ENCODE data around the gene SCAPER. TPM values are rescaled to one million over a fixed set of nuclear protein-coding genes. Genes with fewer than 3 reads are reported as not detected.

SCAPER gene
- polyA plus RNA-seq, 2 of the 4 experiments (the other 2 are of a cell fraction): 4.9 to 5.5 TPM

DNA sequence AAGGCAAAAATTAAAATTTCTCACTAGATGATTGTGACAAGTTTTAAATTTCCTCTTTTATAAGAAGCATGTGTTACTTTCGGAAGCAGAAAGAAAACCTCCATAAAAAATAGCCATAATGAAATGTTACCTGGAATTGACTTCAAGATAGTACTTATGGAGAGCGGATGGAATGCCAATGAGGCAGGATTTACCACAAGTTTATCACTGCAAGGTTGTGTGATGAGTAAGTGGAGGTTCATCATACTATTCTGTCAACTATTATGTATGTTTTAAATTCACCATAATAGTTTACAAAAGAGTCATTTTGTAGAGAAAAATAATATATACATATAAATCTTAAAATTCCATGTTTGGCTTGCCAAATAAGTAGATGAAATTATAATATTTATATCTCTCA lies 230.3 kb downstream of the SCAPER start:
- FAIRE-seq: no peak
- H3K9me3 ChIP-seq: no peaks in the 10 kb centered on the region
- CTCF ChIA-PET: no interaction called here
- WGBS (ENCODE audit: missing lambda C conversion rate): 91% methylated on average over 2 of the region's 2 CpGs
- POLR2A ChIA-PET: no interaction called here
- no peak for TF ChIP-seq CBX2 (IDR thresholded peaks at IDR 0.05; ENCODE audit: borderline replicate concordance, low read depth)
- TF ChIP-seq, protein P1, sequence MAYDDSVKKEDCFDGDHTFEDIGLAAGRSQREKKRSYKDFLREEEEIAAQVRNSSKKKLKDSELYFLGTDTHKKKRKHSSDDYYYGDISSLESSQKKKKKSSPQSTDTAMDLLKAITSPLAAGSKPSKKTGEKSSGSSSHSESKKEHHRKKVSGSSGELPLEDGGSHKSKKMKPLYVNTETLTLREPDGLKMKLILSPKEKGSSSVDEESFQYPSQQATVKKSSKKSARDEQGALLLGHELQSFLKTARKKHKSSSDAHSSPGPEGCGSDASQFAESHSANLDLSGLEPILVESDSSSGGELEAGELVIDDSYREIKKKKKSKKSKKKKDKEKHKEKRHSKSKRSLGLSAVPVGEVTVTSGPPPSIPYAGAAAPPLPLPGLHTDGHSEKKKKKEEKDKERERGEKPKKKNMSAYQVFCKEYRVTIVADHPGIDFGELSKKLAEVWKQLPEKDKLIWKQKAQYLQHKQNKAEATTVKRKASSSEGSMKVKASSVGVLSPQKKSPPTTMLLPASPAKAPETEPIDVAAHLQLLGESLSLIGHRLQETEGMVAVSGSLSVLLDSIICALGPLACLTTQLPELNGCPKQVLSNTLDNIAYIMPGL (CRISPR knock-in tag; IDR thresholded peaks at IDR 0.05; ENCODE audit: borderline replicate concordance): no peak
- TF ChIP-seq SMC3 (IDR thresholded peaks at IDR 0.05): no peak
- TF ChIP-seq POLR2AphosphoS2 (conservative IDR thresholded peaks at IDR 0.05; ENCODE audit: low read length): no peak
- TF ChIP-seq MAZ (IDR thresholded peaks at IDR 0.05; ENCODE audit: borderline replicate concordance, low read depth, low read length): no peak
- TF ChIP-seq, protein P2, sequence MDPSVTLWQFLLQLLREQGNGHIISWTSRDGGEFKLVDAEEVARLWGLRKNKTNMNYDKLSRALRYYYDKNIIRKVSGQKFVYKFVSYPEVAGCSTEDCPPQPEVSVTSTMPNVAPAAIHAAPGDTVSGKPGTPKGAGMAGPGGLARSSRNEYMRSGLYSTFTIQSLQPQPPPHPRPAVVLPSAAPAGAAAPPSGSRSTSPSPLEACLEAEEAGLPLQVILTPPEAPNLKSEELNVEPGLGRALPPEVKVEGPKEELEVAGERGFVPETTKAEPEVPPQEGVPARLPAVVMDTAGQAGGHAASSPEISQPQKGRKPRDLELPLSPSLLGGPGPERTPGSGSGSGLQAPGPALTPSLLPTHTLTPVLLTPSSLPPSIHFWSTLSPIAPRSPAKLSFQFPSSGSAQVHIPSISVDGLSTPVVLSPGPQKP (IDR thresholded peaks at IDR 0.05; ENCODE audit: low read depth, low read length): no peak
- no peak for TF ChIP-seq FOSL2 (IDR thresholded peaks at IDR 0.05)
- TF ChIP-seq FOSL2 (CRISPR knock-in tag; IDR thresholded peaks at IDR 0.05): no peak
- no peak for TF ChIP-seq GATA3 (IDR thresholded peaks at IDR 0.05; ENCODE audit: borderline replicate concordance)
- TF ChIP-seq, protein P3, sequence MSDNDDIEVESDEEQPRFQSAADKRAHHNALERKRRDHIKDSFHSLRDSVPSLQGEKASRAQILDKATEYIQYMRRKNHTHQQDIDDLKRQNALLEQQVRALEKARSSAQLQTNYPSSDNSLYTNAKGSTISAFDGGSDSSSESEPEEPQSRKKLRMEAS (IDR thresholded peaks at IDR 0.05): no peak
- TF ChIP-seq MYC (IDR thresholded peaks at IDR 0.05; ENCODE audit: borderline replicate concordance, low read length): no peak
- no peak for TF ChIP-seq KDM1A (IDR thresholded peaks at IDR 0.05; ENCODE audit: low read depth)
- no peak for TF ChIP-seq HOXB13 (CRISPR knock-in tag; IDR thresholded peaks at IDR 0.05; ENCODE audit: low read depth)
- no peak for TF ChIP-seq RFX5 (IDR thresholded peaks at IDR 0.05)
- no peak for TF ChIP-seq EHMT2 (IDR thresholded peaks at IDR 0.05; ENCODE audit: low read depth)
- no peak for TF ChIP-seq RAD21 (conservative IDR thresholded peaks at IDR 0.05 in 1 of 2, IDR thresholded peaks at IDR 0.05 in 1 of 2)
- H3K4me1 ChIP-seq: no peaks in the 10 kb centered on the region
- H3K4me3 ChIP-seq: no peak overlapping the region
- no peak for ATAC-seq
- no peak overlapping the region for H3K4me2 ChIP-seq
- H3K27ac ChIP-seq: no peak overlapping the region
- DNase-seq (ENCODE audit: low read depth in 1 of 2, low spot score in 1 of 2): no peak

DNA sequence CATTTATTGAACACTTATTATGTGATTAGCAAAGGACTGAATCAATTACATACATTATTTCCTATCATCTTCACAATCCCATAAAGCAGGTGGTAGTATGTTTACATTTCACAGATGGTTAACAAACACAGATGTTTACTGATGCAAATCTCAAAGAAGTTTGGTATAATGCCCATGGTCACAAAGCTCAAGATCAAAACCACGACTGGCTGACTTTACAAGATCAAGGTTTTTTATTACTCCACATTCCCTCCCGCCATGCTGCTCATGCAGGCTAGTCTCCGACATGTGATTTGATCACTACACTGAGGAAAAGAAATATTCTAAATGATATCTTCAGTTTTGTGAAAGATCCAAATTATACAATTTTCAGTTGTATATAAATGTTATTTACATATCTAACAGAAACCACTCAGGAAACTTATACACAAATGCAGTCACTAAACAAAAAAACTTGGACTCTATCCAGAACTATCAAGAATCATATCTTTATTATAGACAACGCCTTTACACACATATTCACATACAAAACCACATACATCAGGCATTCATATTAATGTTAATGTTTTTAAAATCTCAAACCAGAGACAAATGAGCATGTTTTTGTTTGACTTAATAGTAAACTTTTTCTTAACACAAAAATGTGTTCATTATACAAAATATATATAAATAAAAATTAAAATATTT lies 235.5 kb downstream of the SCAPER start:
- H3K4me1 ChIP-seq: no peaks in the 10 kb centered on the region
- WGBS (ENCODE audit: missing lambda C conversion rate): 77% methylated on average over 4 of the region's 4 CpGs
- CTCF ChIA-PET: interaction anchor here (0.6 kb wide), 1 partner anchor 548 kb away, joined by 3 read pairs; no protein-coding TSS in a partner anchor
- H3K9me3 ChIP-seq: no peaks in the 10 kb centered on the region
- no peak overlapping the region for H3K27ac ChIP-seq
- TF ChIP-seq EHMT2 (IDR thresholded peaks at IDR 0.05; ENCODE audit: low read depth) (no peak), NR3C1 (IDR thresholded peaks at IDR 0.05) (no peak), BHLHE40 (IDR thresholded peaks at IDR 0.05; ENCODE audit: low read depth, low read length) (no peak), POLR2A (IDR thresholded peaks at IDR 0.05; ENCODE audit: low read length) (no peak), ZSCAN20 (CRISPR knock-in tag; IDR thresholded peaks at IDR 0.05) (no peak), CBX8 (IDR thresholded peaks at IDR 0.05) (no peak), MAFK (IDR thresholded peaks at IDR 0.05; ENCODE audit: partially characterized antibody) (no peak), ESRRA (IDR thresholded peaks at IDR 0.05; ENCODE audit: borderline replicate concordance, low read length) (no peak), ZFP36 (IDR thresholded peaks at IDR 0.05; ENCODE audit: borderline replicate concordance, partially characterized antibody) (no peak), SREBF2 (IDR thresholded peaks at IDR 0.05) (no peak), HDAC2 (IDR thresholded peaks at IDR 0.05) (no peak), PHF8 (IDR thresholded peaks at IDR 0.05; ENCODE audit: borderline replicate concordance, low read depth) (no peak), JUNB (IDR thresholded peaks at IDR 0.05) (no peak), NPAS2 (CRISPR knock-in tag; IDR thresholded peaks at IDR 0.05; ENCODE audit: borderline replicate concordance) (no peak), FOSB (CRISPR knock-in tag; IDR thresholded peaks at IDR 0.05) (no peak), ZC3H11A (IDR thresholded peaks at IDR 0.05) (no peak), JUN (IDR thresholded peaks at IDR 0.05) (no peak), E2F6 (IDR thresholded peaks at IDR 0.05; ENCODE audit: borderline replicate concordance, low read depth) (no peak)
- TF ChIP-seq, protein P4, sequence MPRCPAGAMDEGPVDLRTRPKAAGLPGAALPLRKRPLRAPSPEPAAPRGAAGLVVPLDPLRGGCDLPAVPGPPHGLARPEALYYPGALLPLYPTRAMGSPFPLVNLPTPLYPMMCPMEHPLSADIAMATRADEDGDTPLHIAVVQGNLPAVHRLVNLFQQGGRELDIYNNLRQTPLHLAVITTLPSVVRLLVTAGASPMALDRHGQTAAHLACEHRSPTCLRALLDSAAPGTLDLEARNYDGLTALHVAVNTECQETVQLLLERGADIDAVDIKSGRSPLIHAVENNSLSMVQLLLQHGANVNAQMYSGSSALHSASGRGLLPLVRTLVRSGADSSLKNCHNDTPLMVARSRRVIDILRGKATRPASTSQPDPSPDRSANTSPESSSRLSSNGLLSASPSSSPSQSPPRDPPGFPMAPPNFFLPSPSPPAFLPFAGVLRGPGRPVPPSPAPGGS (IDR thresholded peaks at IDR 0.05): no peak
- ATAC-seq (no peak), DNase-seq (ENCODE audit: low read depth in 1 of 2, low spot score in 1 of 2) (no peak), FAIRE-seq (peak; percentile 70)
- no peak overlapping the region for H3K4me2 ChIP-seq
- no peak overlapping the region for H3K4me3 ChIP-seq
- POLR2A ChIA-PET: no interaction called here

Measured in A549 (cell line).